Nucleus accumbens (tissue), 56 donors: ENCODE data around the gene ANKRD31.
"Not testable (repeated sequence)": the region's sequence is repeated elsewhere in the genome, so short reads cannot be mapped to it uniquely, and the experiment has no call there.

Experiments
- DNase-seq, 56 donors: peaks; one replicate each; lab custom pipeline; 2025; lab: John Stamatoyannopoulos, UW

The ANKRD31 gene

GRCh38 chr5:75152860-75153259 lies 83.8 kb downstream of the ANKRD31 start:
- DNase-seq: no peak

DNA sequence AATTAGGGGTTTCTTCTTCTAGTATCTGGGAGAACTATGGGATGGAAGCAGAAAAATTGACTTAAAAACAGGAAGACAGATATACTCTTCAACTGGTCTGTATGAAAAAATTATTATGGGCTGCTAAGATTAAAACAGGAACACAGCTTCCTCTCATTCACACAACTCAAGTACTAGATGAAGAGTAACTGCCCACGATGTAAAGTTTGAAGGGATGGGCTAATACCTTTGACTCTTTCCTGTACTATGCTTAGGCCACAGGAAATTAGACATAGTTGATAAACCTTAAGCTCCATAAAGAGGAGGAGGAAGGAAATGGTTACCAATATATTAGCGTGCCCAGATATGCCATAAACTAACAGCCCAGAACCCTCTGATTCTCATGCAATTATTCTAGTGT lies 88.6 kb downstream of the ANKRD31 start:
- no peak for DNase-seq

DNA sequence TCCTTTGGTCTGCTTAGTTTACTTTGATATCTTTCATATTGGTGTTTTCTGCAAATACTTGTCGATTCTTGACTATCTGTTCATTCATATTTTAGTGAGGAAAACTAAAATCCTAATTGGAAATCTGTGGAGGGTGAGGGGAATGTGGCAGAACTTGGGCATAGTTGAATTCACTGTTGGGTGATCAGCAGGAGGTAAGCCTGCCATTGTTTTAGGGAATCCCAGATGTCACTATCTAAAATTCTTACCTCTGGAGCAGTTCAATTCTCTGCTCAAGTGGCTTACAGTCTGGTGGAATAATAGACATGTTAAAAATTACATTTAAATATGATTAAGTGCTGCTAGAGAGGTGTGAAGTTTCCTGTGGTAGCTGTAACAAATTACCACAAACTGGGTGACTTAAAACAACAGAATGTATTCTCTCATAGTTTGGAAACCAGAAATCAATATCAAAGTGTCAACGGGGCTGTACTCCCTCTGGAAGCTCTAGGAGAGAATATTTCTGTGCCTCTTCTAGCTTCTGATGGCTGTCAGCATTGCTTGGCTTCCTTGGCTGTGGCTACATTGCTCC lies 94.0 kb downstream of the ANKRD31 start:
- no peak for DNase-seq

DNA sequence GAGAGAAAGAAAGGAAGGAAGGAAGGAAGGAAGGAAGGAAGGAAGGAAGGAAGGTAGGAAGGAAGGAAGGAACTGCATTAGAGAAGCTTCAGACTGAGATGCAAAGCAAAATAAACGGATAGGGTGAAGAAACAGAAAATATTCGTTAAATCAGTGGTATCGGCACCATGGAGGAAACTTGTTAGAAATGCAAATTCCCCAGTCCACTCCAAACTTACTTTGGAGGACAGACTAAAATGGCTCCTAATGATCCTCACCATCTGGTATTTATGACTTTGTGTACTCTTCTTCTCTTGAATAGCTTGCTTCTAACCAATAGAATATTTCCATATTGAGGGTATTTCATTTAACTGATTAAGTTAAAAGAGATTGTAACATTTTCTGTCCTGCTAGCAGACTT lies 96.4 kb downstream of the ANKRD31 start:
- no peak for DNase-seq

DNA sequence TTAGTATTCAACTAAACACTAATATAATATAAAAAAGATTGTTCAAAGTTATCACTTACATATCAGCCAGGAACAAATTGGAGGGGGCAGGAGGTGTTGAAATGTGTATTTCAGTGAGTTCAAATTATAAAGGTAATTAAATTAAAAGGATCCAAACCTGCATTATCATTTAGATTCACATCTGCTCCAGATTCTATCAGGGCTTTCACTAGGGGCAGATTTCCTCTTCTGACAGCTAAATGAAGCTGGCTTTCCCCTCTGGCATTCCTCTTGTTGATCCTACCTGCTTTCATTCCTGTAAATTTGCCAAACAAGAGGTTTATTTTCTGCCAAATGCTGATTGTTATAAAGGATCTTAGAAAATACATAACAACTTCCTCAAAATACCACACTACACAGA lies 98.0 kb downstream of the ANKRD31 start:
- DNase-seq: no peak

DNA sequence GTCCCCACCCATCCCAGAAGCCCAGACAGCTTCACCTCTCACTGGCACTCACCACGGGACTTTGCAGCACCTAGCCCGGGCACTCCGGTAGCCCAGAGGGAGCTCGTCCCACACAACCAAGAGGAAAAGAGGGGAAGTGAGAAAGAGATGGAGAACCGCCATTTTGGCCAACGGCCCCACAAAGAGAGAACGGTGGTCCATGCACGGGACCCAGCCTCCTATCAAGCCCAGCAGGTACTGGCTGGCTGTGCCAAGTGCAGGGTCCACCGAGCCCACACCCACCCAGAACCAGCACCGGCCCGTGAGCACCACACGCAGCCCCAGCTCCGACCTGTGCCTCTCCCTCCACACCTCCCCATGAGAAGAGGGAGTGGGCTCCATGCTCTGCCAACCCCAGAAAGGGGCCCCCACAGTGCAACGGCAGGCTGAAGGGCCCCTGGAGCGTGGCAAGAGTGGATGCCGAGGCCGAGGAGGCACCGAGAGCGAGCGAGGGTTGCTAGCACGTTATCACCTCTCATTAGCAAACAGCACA lies 105.8 kb downstream of the ANKRD31 start:
- no peak for DNase-seq

GRCh38 chr5:75116856-75117255 lies 119.8 kb downstream of the ANKRD31 start:
- no peak for DNase-seq

GRCh38 chr5:75114311-75114710 lies 122.4 kb downstream of the ANKRD31 start:
- DNase-seq: not testable (repeated sequence)

DNA sequence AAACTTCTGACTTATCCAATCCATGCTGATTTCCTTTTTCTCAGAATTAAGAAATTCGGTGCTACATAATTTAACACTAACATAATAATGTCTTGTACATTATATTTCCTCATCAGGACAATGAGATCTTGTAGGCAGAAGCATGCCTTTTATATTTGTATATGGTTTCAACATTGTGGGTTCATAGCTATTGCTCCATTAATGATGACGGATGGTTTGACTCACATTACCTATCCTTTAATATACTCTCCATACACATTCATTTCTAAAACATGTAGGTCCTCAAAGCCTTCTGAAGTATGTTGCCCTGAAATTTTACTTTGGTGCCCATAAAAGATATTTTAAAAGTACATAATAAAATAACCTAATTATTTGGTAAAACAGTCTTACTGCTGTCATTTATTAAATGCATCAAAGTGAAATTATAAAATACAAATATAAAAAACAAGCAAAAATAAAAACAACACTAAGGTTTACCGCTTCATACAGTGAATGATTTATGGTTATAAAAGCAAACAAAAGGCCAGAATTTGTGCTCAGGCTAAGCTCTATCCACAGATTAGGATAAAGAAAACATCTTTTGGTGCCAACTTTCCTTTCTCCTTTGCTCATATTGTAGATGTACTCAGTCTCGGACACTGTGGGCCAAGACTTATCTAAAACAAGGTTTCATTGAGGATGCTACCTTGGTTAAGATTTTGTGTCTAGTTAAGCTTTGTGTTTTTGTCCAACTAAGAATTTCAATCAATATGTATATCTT lies 123.1 kb downstream of the ANKRD31 start:
- DNase-seq: no peak

DNA sequence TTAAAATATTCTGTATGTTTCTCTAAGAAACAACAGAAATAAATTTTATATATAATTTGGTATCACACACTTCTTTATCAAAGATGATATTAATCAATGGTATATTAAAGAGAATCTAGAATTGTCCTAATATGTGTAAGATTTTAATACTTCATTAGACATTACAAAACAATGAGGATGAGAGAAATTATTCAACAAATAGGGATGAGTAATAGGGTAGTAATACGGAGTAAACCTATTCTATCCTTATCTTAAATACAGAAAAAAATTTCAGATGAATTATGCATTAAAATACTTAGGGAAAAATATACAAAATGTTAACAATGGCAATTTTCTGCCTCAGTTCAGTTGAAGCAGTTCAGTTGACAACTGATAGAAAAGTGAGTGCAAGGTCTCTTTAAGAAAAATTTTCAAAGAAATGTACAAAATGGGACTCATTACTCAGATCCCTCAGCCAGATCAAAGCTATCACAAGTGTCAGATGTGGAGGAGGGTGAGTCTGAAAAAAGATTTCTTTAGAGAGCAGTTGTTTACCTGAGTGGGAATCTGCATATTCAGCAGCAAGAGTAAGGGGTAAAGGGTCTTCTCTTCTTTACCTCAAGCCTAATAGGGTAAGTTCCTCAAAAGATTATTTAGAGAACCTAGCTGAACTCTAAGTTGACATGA lies 127.6 kb downstream of the ANKRD31 start:
- no peak for DNase-seq

- no peak for DNase-seq
Measured at GRCh38 chr5:75108515-75108914, 128.2 kb downstream of the ANKRD31 start.

DNA sequence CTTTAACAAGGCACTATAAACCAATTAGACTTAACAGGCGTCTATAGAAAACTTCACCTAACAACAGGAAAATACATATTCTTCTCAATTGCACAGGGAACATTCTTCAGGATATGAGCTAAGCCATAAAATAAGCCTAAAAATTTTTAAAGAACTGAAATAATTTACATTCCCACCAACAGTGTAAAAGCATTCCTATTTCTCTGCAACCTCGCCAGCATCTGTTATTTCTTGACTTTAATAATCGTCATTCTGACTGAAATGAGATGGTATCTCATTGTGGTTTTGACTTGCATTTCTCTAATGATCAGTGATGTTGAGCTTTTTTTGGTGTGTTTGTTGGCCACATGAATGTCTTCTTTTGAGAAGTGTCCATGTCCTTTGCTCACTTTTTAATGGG lies 140.7 kb downstream of the ANKRD31 start:
- DNase-seq: not testable (repeated sequence)

GRCh38 chr5:75091597-75091996 lies 145.1 kb downstream of the ANKRD31 start:
- DNase-seq: no peak

GRCh38 chr5:75089662-75090061 lies 147.0 kb downstream of the ANKRD31 start:
- DNase-seq: no peak

GRCh38 chr5:75089137-75089536 lies 147.5 kb downstream of the ANKRD31 start:
- DNase-seq: no peak

DNA sequence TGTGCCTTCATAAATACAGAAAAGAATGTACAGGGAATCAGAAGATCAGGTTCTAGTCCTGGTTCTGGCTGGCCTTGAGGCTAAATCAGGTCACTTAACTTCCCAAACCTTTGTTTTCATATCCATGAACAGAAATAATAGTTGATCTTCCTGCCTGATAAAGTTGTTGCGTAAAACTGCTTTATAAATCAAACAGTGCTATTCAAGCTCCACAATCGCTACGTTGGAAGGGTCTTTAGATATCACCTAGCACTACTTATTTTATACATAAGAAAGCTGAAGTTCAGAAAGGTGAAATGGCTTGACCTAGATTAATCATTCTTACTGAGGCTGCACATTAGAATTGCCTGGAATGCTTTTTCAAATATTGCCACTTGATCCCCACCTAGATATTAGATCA lies 148.0 kb downstream of the ANKRD31 start:
- DNase-seq: no peak

GRCh38 chr5:75081510-75081909 lies 155.2 kb downstream of the ANKRD31 start:
- DNase-seq: no peak

GRCh38 chr5:75079346-75079745 lies 157.3 kb downstream of the ANKRD31 start:
- DNase-seq: not testable (repeated sequence)

- DNase-seq: no peak
Measured at GRCh38 chr5:75078027-75078426, 158.7 kb downstream of the ANKRD31 start.

DNA sequence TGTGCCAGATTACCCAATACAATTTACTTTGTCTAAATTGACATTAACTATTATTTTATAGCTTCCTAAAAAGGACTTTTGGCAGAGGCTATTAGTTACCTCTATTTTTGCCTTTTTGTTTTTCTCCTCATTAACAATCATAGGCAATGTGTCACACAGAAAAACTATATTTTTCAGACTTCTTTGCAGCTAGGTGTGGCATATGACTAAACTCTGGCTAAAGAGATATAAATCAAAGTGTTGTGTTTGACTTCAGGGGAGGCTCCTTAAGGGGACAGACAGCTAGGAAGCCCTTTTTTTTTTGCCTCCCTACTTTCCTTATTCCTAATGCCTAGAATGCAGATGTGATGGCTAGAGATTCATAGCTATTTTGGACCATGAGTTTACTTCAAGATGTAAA lies 164.6 kb downstream of the ANKRD31 start:
- DNase-seq: no peak

DNA sequence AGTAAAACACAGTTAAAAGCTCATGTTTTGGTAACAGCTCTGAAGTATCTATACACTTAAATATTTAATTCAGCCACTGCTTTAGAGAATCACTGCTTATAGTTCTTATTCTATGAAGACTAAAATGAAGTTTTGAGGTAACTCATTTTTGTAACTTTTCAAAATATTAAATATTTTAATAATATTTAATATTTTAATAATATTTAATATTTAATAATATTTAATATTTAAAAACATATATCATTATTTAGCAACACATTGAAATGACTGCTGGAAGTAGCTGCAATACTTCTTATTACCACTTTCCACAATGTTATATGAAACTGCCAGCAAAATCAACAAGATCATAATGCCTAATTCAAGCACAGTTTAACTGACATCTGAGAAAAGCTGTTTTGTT lies 165.6 kb downstream of the ANKRD31 start:
- DNase-seq: no peak

- DNase-seq: no peak
Measured at GRCh38 chr5:75067434-75067833, 169.2 kb downstream of the ANKRD31 start.
